OCI-LY3 (cell line): ENCODE results near the gene SLC22A15.

Experiments
- H2AFZ ChIP-seq: fragments of 200-600, 300-600 bp; shearing (Covaris generic); 2 replicates; pipeline ENCODE4 v1.6.0; 2014; ENCODE audit warnings: antibody characterized with exemption, low read depth, low read length
- H3K27ac ChIP-seq: fragments of 200-600, 300-600 bp; sonication (generic); 2 replicates; pipeline ENCODE4 v1.5.1; 2014; ENCODE audit warnings: mild to moderate bottlenecking, low read length, moderate library complexity, mixed read lengths
- H3K27me3 ChIP-seq: fragments of 200-600, 300-600 bp; sonication (generic); 2 replicates; pipeline ENCODE4 v1.6.1; 2014; ENCODE audit warnings: low read depth, low read length, mixed read lengths
- H3K36me3 ChIP-seq: fragments of 200-600, 300-600 bp; sonication (generic); replicated peaks from 2 replicates; pipeline ENCODE3; 2014; ENCODE audit warnings: low read depth, low read length, mixed read lengths
- H3K4me1 ChIP-seq: fragments of 300-600, 200-600 bp; sonication (generic); 2 replicates; pipeline ENCODE4 v1.6.1; 2014; ENCODE audit warnings: low read length, mixed read lengths
- H3K4me2 ChIP-seq: fragments of 200-600, 300-600 bp; sonication (generic); 2 replicates; pipeline ENCODE4 v1.6.1; 2014; ENCODE audit warnings: low read length, mixed read lengths
- H3K4me3 ChIP-seq: fragments of 300-600, 200-600 bp; sonication (generic); 2 replicates; pipeline ENCODE4 v1.5.1; 2014; ENCODE audit warnings: antibody characterized with exemption, mild to moderate bottlenecking, low read length, moderate library complexity
- H3K79me2 ChIP-seq: fragments of 300-600, 200-600 bp; shearing (Covaris generic); 2 replicates; pipeline ENCODE4 v1.6.1; 2014; ENCODE audit warnings: mild to moderate bottlenecking, low read length, mixed read lengths
- H3K9ac ChIP-seq: fragments of 300-600, 200-600 bp; shearing (Covaris generic); 2 replicates; pipeline ENCODE4 v1.6.0; 2014; ENCODE audit warnings: mild to moderate bottlenecking, low read length, moderate library complexity
- H3K9me3 ChIP-seq: fragments of 200-600, 300-600 bp; shearing (Covaris generic); 2 replicates; pipeline ENCODE4 v1.6.1; 2014; ENCODE audit warnings: low read length, mixed read lengths; ENCODE audit not compliant: insufficient read depth
- H4K20me1 ChIP-seq: fragments of 200-600, 300-600 bp; sonication (generic); 2 replicates; pipeline ENCODE4 v1.6.1; 2016; ENCODE audit warnings: low read length, mixed read lengths; ENCODE audit not compliant: insufficient read depth
- EZH2phosphoT487 ChIP-seq: fragments of 200-600 bp; shearing (Covaris generic); IDR thresholded peaks from 2 replicates; pipeline ENCODE4 v1.6.1; 2018; ENCODE audit warnings: antibody characterized with exemption, mixed run types, low read depth
- TF ChIP-seq, protein P1 (sequence below): fragments of 200-600, 300-600 bp; sonication (generic); IDR thresholded peaks from 2 replicates; pipeline ENCODE4 v1.5.1; 2014; ENCODE audit warnings: antibody characterized with exemption, low read length, low read depth

The SLC22A15 gene

DNA sequence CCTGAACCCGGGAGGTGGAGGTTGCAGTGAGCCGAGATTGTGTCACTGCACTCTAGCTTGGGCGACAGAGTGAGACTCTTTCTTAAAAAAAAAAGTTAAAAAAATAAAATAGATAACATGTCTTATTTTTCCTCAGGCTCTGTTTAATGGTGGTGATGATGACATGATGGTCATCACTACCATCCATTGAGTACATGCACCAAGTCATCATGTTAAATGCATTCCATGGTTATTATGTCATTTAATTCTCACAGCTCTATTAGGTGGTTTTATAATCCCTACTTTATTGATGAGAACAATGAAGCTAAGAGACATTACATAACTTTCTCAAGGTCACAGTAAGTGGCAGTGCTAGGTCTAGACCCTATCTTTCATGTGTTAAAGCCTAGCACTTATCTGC is 100.5 kb downstream of the SLC22A15 start:
- Histone ChIP-seq H3K4me3 (no peak overlapping the region), H3K27me3 (no peaks in the 10 kb centered on the region), H4K20me1 (no peaks in the 10 kb centered on the region), H3K79me2 (no peaks in the 10 kb centered on the region), H3K4me1 (no peaks in the 10 kb centered on the region), H2AFZ (no peak overlapping the region), H3K9ac (no peak overlapping the region), H3K36me3 (no peaks in the 10 kb centered on the region), H3K9me3 (no peaks in the 10 kb centered on the region), H3K27ac (no peak overlapping the region), H3K4me2 (no peak overlapping the region)
- TF ChIP-seq, protein P1, sequence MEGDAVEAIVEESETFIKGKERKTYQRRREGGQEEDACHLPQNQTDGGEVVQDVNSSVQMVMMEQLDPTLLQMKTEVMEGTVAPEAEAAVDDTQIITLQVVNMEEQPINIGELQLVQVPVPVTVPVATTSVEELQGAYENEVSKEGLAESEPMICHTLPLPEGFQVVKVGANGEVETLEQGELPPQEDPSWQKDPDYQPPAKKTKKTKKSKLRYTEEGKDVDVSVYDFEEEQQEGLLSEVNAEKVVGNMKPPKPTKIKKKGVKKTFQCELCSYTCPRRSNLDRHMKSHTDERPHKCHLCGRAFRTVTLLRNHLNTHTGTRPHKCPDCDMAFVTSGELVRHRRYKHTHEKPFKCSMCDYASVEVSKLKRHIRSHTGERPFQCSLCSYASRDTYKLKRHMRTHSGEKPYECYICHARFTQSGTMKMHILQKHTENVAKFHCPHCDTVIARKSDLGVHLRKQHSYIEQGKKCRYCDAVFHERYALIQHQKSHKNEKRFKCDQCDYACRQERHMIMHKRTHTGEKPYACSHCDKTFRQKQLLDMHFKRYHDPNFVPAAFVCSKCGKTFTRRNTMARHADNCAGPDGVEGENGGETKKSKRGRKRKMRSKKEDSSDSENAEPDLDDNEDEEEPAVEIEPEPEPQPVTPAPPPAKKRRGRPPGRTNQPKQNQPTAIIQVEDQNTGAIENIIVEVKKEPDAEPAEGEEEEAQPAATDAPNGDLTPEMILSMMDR, result no peak
- TF ChIP-seq EZH2phosphoT487, result no peak

DNA sequence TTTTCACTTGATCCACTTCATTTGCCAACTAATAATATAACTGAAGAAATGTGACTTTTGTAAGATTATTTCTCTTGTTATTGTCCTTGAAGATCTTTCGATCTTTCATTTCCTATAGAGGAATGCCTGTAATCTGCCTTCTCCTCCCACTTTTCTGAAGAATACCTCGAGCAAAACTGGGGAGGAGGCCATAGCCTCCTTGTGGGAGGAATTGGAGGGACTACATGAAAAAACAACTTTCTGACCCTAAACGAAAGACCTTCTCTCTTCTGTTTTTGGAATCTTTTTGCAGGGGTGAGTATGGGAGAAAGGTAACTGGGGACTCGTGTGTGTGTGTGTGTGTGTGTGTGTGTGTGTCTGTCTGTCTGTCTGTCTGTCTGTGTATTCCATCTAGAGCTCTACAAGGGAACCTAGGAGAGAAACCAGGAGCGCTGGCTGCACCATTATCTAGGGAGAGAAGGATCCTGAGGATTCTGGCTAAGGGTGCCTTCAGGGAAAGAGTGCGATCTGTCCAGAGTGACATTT is 102.4 kb downstream of the SLC22A15 start:
- no peak overlapping the region for H3K9ac ChIP-seq
- no peak overlapping the region for H3K27ac ChIP-seq
- H4K20me1 ChIP-seq, result no peaks in the 10 kb centered on the region
- no peak overlapping the region for H2AFZ ChIP-seq
- H3K4me1 ChIP-seq, result no peaks in the 10 kb centered on the region
- no peaks in the 10 kb centered on the region for H3K36me3 ChIP-seq
- no peaks in the 10 kb centered on the region for H3K27me3 ChIP-seq
- no peak overlapping the region for H3K4me2 ChIP-seq
- TF ChIP-seq, protein P1, result no peak
- TF ChIP-seq EZH2phosphoT487, result no peak
- H3K79me2 ChIP-seq, result no peaks in the 10 kb centered on the region
- no peak overlapping the region for H3K4me3 ChIP-seq
- H3K9me3 ChIP-seq, result no peaks in the 10 kb centered on the region

DNA sequence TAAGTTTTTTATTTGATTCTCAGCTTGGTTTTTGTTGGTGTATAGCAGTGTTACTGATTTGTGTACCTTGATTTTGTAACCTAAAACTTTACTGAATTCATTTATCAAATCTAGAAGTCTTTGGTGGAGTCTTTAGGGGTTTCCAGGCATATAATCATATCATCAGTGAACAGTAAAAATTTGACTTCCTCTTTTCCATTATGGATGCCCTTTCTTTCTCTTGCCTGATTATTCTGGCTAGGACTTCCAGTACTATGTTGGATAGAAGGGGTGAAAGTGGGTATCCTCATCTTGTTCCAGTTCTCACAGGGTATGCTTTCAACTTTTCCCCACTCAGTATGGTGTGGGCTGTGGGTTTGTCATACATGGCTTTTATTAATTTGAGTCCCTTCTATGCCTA is 111.3 kb downstream of the SLC22A15 start:
- TF ChIP-seq EZH2phosphoT487, result no peak
- TF ChIP-seq, protein P1, result no peak
- no peaks in the 10 kb centered on the region for H3K4me1 ChIP-seq
- no peak overlapping the region for H3K4me3 ChIP-seq
- H3K27me3 ChIP-seq, result no peaks in the 10 kb centered on the region
- no peak overlapping the region for H3K9ac ChIP-seq
- no peaks in the 10 kb centered on the region for H3K9me3 ChIP-seq
- H3K4me2 ChIP-seq, result no peak overlapping the region
- H4K20me1 ChIP-seq, result no peaks in the 10 kb centered on the region
- H2AFZ ChIP-seq, result no peak overlapping the region
- no peak overlapping the region for H3K27ac ChIP-seq
- no peaks in the 10 kb centered on the region for H3K36me3 ChIP-seq
- H3K79me2 ChIP-seq, result no peaks in the 10 kb centered on the region

DNA sequence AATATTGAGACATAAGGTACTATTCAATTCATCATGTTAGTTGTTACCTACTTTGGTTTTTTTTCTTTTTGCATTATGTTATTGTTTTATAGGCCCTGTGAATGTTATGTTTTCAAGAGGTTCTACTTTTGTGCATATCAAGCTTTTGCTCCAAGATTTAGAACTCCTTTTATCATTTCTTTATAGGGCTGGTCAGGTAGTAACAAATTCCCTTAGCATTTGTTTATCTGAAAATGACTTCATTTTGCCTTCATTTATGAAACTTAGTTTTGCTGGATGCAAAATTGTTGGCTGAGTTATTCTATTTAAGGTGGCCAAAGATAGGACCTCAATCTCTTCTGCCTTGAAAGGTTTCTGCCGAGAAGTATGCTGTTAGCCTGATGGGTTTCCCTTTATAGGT is 113.6 kb downstream of the SLC22A15 start:
- TF ChIP-seq, protein P1, result no peak
- TF ChIP-seq EZH2phosphoT487, result no peak
- Histone ChIP-seq H3K4me1 (no peaks in the 10 kb centered on the region), H3K27ac (no peak overlapping the region), H4K20me1 (no peaks in the 10 kb centered on the region), H3K79me2 (no peaks in the 10 kb centered on the region), H2AFZ (no peak overlapping the region), H3K36me3 (no peaks in the 10 kb centered on the region), H3K4me3 (no peak overlapping the region), H3K9ac (no peak overlapping the region), H3K4me2 (no peak overlapping the region), H3K9me3 (no peaks in the 10 kb centered on the region), H3K27me3 (no peaks in the 10 kb centered on the region)
